HepG2 (cell line): ENCODE measurements around the gene TPGS1. TPM values are rescaled to one million over a fixed set of nuclear protein-coding genes. Genes with fewer than 3 reads are reported as not detected.

ENCODE experiments used
- ATF1 ChIP-seq: IDR thresholded peaks from 2 replicates; pipeline ENCODE4 v1.6.1; 2016; ENCODE audit warnings: mild to moderate bottlenecking, control low read depth
- ATM ChIP-seq: fragments of 450-650 bp; IDR thresholded peaks from 2 replicates; pipeline ENCODE4 v1.7.1; 2017; ENCODE audit warnings: mild to moderate bottlenecking, borderline replicate concordance
- CBFB ChIP-seq: sonication (generic); formaldehyde crosslinking; IDR thresholded peaks from 2 replicates; pipeline ENCODE4 v1.4.0; 2020; ENCODE audit warnings: missing genetic modification reagents
- EHMT2 ChIP-seq: fragments of 200-600 bp; sonication (generic); IDR thresholded peaks from 2 replicates; pipeline ENCODE4 v1.7.0; 2017; ENCODE audit warnings: antibody characterized with exemption, low read depth, low read length, borderline replicate concordance
- GPBP1L1 ChIP-seq: sonication (generic); formaldehyde crosslinking; IDR thresholded peaks from 2 replicates; pipeline ENCODE4 v1.5.0; 2020; ENCODE audit warnings: mild to moderate bottlenecking, missing genetic modification reagents
- HOXA3 ChIP-seq: sonication (generic); formaldehyde crosslinking; IDR thresholded peaks from 2 replicates; pipeline ENCODE4 v1.5.0; 2020; ENCODE audit warnings: missing genetic modification reagents
- KLF13 ChIP-seq: sonication (generic); formaldehyde crosslinking; IDR thresholded peaks from 2 replicates; pipeline ENCODE4 v1.4.0; 2020; ENCODE audit warnings: mild to moderate bottlenecking, missing genetic modification reagents
- NCOR1 ChIP-seq: fragments of 200-600 bp; sonication (generic); IDR thresholded peaks from 2 replicates; pipeline ENCODE4 v1.7.0; 2017; ENCODE audit warnings: antibody characterized with exemption, low read length, borderline replicate concordance
- NPAS2 ChIP-seq: sonication (generic); formaldehyde crosslinking; IDR thresholded peaks from 2 replicates; pipeline ENCODE4 v1.8.0; 2022; ENCODE audit warnings: mild to moderate bottlenecking, missing genetic modification reagents, borderline replicate concordance
- PAXIP1 ChIP-seq: sonication (generic); formaldehyde crosslinking; conservative IDR thresholded peaks from 2 replicates; pipeline ENCODE4 v1.4.0; 2020; ENCODE audit warnings: mild to moderate bottlenecking, missing genetic modification reagents, moderate library complexity
- ZBTB26 ChIP-seq: IDR thresholded peaks from 2 replicates; pipeline ENCODE4 v1.6.1; 2016; ENCODE audit warnings: missing compliant biosample characterization, missing genetic modification reagents, borderline replicate concordance
- ZNF329 ChIP-seq: sonication (generic); formaldehyde crosslinking; IDR thresholded peaks from 2 replicates; pipeline ENCODE4 v1.9.0; 2021; ENCODE audit warnings: low read depth, mild to moderate bottlenecking, missing genetic modification reagents
- ZNF570 ChIP-seq: sonication (generic); formaldehyde crosslinking; IDR thresholded peaks from 2 replicates; pipeline ENCODE4 v1.4.0; 2020; ENCODE audit warnings: mild to moderate bottlenecking, missing genetic modification reagents, borderline replicate concordance
- polyA plus RNA-seq, 8 experiments: library from polyadenylated mRNA; depleted of rRNA in 3 of 8; stranded (reverse) in 7 of 8; unstranded in 1 of 8; fragments of >200 nt; fragmentation: Illumina TruSeq in 4 of 8; extraction: Trizol in 4 of 8; gene quantifications; 2 replicates each; pipeline versions ENCODE4 v1.2.1 to v1.2.3, GENCODE V29; 2011 to 2016; ENCODE audit warnings: low read depth in 4 of 8, missing spikeins in 1 of 8, mixed read lengths in 1 of 8; ENCODE audit not compliant: insufficient read depth in 1 of 8
- total RNA-seq, 5 experiments: library from RNA; depleted of rRNA; stranded (reverse); fragments of >200 nt; fragmentation: Illumina TruSeq; extraction: Trizol; gene quantifications; 2 replicates each; pipeline ENCODE4 v1.2.3, GENCODE V29; 2016; ENCODE audit warnings: low read depth in 1 of 5
- TF ChIP-seq, protein P1 (sequence below): sonication (generic); formaldehyde crosslinking; conservative IDR thresholded peaks from 2 replicates; pipeline ENCODE4 v1.4.0; 2020; ENCODE audit warnings: missing genetic modification reagents
- TF ChIP-seq, protein P2 (sequence below): sonication (generic); formaldehyde crosslinking; IDR thresholded peaks from 2 replicates; pipeline ENCODE4 v1.4.0; 2020; ENCODE audit warnings: mild to moderate bottlenecking, missing genetic modification reagents
- TF ChIP-seq, protein P3 (sequence below): sonication (generic); formaldehyde crosslinking; IDR thresholded peaks from 2 replicates; pipeline ENCODE4 v1.5.0; 2020; ENCODE audit warnings: mild to moderate bottlenecking, low read depth, missing genetic modification reagents, borderline replicate concordance
- TF ChIP-seq, protein P4 (sequence below): conservative IDR thresholded peaks from 2 replicates; pipeline ENCODE4 v1.6.1; 2018; ENCODE audit warnings: missing genetic modification reagents

TPGS1 gene
- total and polyA plus RNA-seq, 2 of the 13 experiments (the other 11 are each of a cell fraction or from before 2014, with no cell fraction given) = 1.1 to 6.2 TPM

GRCh38 chr19:506404-507285 is 652 bp upstream of the TPGS1 start (continued):
- TF ChIP-seq PAXIP1 (CRISPR knock-in tag) (peak; percentile 66), ZNF329 (CRISPR knock-in tag) (0 out of 2 replicates have a peak, but pooled peaks have one; percentile 56), ZNF570 (no peak), KLF13 (no peak), CBFB (peak; percentile 89), GPBP1L1 (CRISPR knock-in tag) (no peak), ATM (no peak), EHMT2 (0 out of 2 replicates have a peak, but pooled peaks have one; percentile 80), NCOR1 (no peak), ZBTB26 (CRISPR knock-in tag) (peak; percentile 47; the same call in 1 of the 2 replicates), ATF1 (CRISPR knock-in tag) (no peak), NPAS2 (CRISPR knock-in tag) (no peak), HOXA3 (CRISPR knock-in tag) (no peak)
- TF ChIP-seq, protein P1, sequence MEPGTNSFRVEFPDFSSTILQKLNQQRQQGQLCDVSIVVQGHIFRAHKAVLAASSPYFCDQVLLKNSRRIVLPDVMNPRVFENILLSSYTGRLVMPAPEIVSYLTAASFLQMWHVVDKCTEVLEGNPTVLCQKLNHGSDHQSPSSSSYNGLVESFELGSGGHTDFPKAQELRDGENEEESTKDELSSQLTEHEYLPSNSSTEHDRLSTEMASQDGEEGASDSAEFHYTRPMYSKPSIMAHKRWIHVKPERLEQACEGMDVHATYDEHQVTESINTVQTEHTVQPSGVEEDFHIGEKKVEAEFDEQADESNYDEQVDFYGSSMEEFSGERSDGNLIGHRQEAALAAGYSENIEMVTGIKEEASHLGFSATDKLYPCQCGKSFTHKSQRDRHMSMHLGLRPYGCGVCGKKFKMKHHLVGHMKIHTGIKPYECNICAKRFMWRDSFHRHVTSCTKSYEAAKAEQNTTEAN = no peak
- TF ChIP-seq, protein P2, sequence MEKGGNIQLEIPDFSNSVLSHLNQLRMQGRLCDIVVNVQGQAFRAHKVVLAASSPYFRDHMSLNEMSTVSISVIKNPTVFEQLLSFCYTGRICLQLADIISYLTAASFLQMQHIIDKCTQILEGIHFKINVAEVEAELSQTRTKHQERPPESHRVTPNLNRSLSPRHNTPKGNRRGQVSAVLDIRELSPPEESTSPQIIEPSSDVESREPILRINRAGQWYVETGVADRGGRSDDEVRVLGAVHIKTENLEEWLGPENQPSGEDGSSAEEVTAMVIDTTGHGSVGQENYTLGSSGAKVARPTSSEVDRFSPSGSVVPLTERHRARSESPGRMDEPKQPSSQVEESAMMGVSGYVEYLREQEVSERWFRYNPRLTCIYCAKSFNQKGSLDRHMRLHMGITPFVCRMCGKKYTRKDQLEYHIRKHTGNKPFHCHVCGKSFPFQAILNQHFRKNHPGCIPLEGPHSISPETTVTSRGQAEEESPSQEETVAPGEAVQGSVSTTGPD (CRISPR knock-in tag) = 0 out of 2 replicates have a peak, but pooled peaks have one; percentile 36
- TF ChIP-seq, protein P3, sequence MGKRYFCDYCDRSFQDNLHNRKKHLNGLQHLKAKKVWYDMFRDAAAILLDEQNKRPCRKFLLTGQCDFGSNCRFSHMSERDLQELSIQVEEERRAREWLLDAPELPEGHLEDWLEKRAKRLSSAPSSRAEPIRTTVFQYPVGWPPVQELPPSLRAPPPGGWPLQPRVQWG (CRISPR knock-in tag) = no peak
- TF ChIP-seq, protein P4, sequence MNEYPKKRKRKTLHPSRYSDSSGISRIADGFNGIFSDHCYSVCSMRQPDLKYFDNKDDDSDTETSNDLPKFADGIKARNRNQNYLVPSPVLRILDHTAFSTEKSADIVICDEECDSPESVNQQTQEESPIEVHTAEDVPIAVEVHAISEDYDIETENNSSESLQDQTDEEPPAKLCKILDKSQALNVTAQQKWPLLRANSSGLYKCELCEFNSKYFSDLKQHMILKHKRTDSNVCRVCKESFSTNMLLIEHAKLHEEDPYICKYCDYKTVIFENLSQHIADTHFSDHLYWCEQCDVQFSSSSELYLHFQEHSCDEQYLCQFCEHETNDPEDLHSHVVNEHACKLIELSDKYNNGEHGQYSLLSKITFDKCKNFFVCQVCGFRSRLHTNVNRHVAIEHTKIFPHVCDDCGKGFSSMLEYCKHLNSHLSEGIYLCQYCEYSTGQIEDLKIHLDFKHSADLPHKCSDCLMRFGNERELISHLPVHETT (CRISPR knock-in tag) = no peak; the same call in 1 of the 2 replicates
